HG03558 (cell line): Measurements from ENCODE around the gene ANAPC7.
"Not testable (repeated sequence)": the region's sequence is repeated elsewhere in the genome, so short reads cannot be mapped to it uniquely, and the experiment has no call there.

ENCODE experiments used
- ATAC-seq: cut with Tn5 transposase; IDR thresholded peaks from one replicate; pipeline ENCODE4 v1.9.1; 2021; ENCODE audit warnings: moderate number of reproducible peaks; ENCODE audit not compliant: unreplicated experiment; ENCODE audit errors: extremely low read depth

Gene ANAPC7

GRCh38 chr12:110403146-110403975, at the start of gene ANAPC7:
ANAPC7 (minus strand) TSS chr12:110403708; CDS start chr12:110403627, 81 bp downstream.
- no peak for ATAC-seq

- ATAC-seq, result no peak
Measured at GRCh38 chr12:110451263-110451662, 47.8 kb upstream of the ANAPC7 start.

- ATAC-seq, result peak; percentile 70
Measured at GRCh38 chr12:110449799-110450497, 46.4 kb upstream of the ANAPC7 start, which contains the start of gene ARPC3. ARPC3 (minus strand) TSS chr12:110450337; CDS start chr12:110450260, 77 bp downstream.

- ATAC-seq, result no peak
Measured at GRCh38 chr12:110444455-110444854, 40.9 kb upstream of the ANAPC7 start.

- no peak for ATAC-seq
Measured at GRCh38 chr12:110436231-110436630, 32.7 kb upstream of the ANAPC7 start.

GRCh38 chr12:110431957-110432587, 28.6 kb upstream of the ANAPC7 start:
- no peak for ATAC-seq

- not testable (repeated sequence) for ATAC-seq
Measured at GRCh38 chr12:110429676-110430075, 26.2 kb upstream of the ANAPC7 start.

- ATAC-seq, result no peak
Measured at GRCh38 chr12:110426406-110426805, 22.9 kb upstream of the ANAPC7 start.

- ATAC-seq, result no peak
Measured at GRCh38 chr12:110424237-110424636, 20.7 kb upstream of the ANAPC7 start.

GRCh38 chr12:110421701-110422100, 18.2 kb upstream of the ANAPC7 start:
- no peak for ATAC-seq

- ATAC-seq, result no peak
Measured at GRCh38 chr12:110421159-110421661, 17.7 kb upstream of the ANAPC7 start.

- not testable (repeated sequence) for ATAC-seq
Measured at GRCh38 chr12:110420644-110421043, 17.1 kb upstream of the ANAPC7 start.

- not testable (repeated sequence) for ATAC-seq
Measured at GRCh38 chr12:110417113-110417512, 13.6 kb upstream of the ANAPC7 start.

GRCh38 chr12:110410086-110410485, 6.6 kb upstream of the ANAPC7 start:
- ATAC-seq, result not testable (repeated sequence)

GRCh38 chr12:110405126-110405662, 1.7 kb upstream of the ANAPC7 start:
- not testable (repeated sequence) for ATAC-seq

- no peak for ATAC-seq
Measured at GRCh38 chr12:110403976-110404682, 621 bp upstream of the ANAPC7 start.

GRCh38 chr12:110382683-110383082, 20.8 kb downstream of the ANAPC7 start:
- ATAC-seq, result no peak

- no peak for ATAC-seq
Measured at GRCh38 chr12:110379631-110380030, 23.9 kb downstream of the ANAPC7 start.

- ATAC-seq, result no peak
Measured at GRCh38 chr12:110379197-110379596, 24.3 kb downstream of the ANAPC7 start.
